ENCODE measurements around the gene EXOC4.

DNA sequence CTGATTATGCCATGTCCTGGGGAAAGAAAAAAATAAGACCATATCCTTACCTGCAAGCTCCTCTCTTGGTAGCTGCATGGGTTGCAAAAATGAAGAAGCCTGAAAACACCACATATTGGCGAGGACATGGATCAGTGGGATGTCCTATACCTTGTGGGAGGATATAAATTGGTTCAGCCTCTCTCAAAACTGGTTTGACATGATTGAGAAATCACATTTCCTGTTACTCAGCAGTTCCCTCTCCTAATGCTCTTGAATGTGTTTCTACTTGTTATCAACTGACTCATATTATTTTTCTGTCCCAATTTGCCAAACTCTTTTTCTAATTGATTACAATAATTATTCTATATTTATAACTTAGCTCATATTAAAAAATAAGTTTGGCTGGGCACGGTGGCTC, 380.2 kb downstream of the EXOC4 start:
- TF ChIP-seq, protein P1, sequence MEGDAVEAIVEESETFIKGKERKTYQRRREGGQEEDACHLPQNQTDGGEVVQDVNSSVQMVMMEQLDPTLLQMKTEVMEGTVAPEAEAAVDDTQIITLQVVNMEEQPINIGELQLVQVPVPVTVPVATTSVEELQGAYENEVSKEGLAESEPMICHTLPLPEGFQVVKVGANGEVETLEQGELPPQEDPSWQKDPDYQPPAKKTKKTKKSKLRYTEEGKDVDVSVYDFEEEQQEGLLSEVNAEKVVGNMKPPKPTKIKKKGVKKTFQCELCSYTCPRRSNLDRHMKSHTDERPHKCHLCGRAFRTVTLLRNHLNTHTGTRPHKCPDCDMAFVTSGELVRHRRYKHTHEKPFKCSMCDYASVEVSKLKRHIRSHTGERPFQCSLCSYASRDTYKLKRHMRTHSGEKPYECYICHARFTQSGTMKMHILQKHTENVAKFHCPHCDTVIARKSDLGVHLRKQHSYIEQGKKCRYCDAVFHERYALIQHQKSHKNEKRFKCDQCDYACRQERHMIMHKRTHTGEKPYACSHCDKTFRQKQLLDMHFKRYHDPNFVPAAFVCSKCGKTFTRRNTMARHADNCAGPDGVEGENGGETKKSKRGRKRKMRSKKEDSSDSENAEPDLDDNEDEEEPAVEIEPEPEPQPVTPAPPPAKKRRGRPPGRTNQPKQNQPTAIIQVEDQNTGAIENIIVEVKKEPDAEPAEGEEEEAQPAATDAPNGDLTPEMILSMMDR (IDR thresholded peaks at IDR 0.05): no peak
- peak; percentile 30 for TF ChIP-seq POLR2AphosphoS5 (IDR thresholded peaks at IDR 0.05)
